ENCODE measurements around the gene EXT2. TPM values are rescaled to one million over a fixed set of nuclear protein-coding genes. Genes with fewer than 3 reads are reported as not detected.

The EXT2 gene
- total RNA-seq, 1 experiment from 2014 or later, result 42.9 TPM

GRCh38 chr11:44128729-44129128, 33.3 kb downstream of the EXT2 start:
- Histone ChIP-seq H3K4ac (ENCODE audit: low read depth, low read length) (no peak overlapping the region), H3K9me3 (ENCODE audit: control insufficient read depth, low read depth, low read length) (no peaks in the 10 kb centered on the region), H3K18ac (ENCODE audit: insufficient read length, low read depth, low read length) (no peak overlapping the region), H3K4me2 (ENCODE audit: insufficient read depth, insufficient read length, low read length) (no peak overlapping the region), H2AK5ac (ENCODE audit: insufficient read length, low read length) (no peak overlapping the region), H2BK15ac (ENCODE audit: low read depth, low read length) (no peak overlapping the region), H3T11ph (ENCODE audit: low read length) (no peak overlapping the region), H2AFZ (ENCODE audit: low read length) (no peak overlapping the region), H3K23ac (ENCODE audit: insufficient read length, low read depth, low read length) (no peak overlapping the region), H2BK12ac (ENCODE audit: insufficient read length, low read depth, low read length) (no peak overlapping the region), H3K4me1 (ENCODE audit: insufficient read depth, low read length) (no peaks in the 10 kb centered on the region), H3K27ac (ENCODE audit: insufficient read length, low read depth, low read length) (no peak overlapping the region), H3K79me2 (ENCODE audit: insufficient read depth, low read length) (no peaks in the 10 kb centered on the region), H2BK120ac (ENCODE audit: low read depth, low read length, poor library complexity, severe bottlenecking) (no peak overlapping the region), H3K14ac (ENCODE audit: insufficient read depth, low read length) (no peak overlapping the region), H2BK20ac (ENCODE audit: low read depth, low read length, poor library complexity, severe bottlenecking) (no peak overlapping the region), H3K27me3 (ENCODE audit: insufficient read depth, low read length) (no peaks in the 10 kb centered on the region), H4K91ac (ENCODE audit: insufficient read length, low read depth, low read length) (no peak overlapping the region), H2BK5ac (ENCODE audit: insufficient read length, low read length) (no peak overlapping the region), H3K56ac (ENCODE audit: insufficient read length, low read depth, low read length) (no peak overlapping the region), H3K79me1 (ENCODE audit: insufficient read depth, low read depth, low read length, poor library complexity, severe bottlenecking) (no peaks in the 10 kb centered on the region), H3K23me2 (ENCODE audit: insufficient read length, low read depth, low read length, poor library complexity, severe bottlenecking) (no peaks in the 10 kb centered on the region), H4K8ac (replicated peaks; ENCODE audit: insufficient read length, low read depth, low read length) (no peak overlapping the region), H4K20me1 (ENCODE audit: control insufficient read depth, insufficient read depth, insufficient read length) (no peaks in the 10 kb centered on the region), H4K5ac (ENCODE audit: insufficient read length, low read depth, low read length) (no peak overlapping the region), H3K9ac (ENCODE audit: extremely low read depth, insufficient read length, low read length) (no peak overlapping the region)
- no peaks in the 10 kb centered on the region for H3K27me3 Mint-ChIP-seq (ENCODE audit: low read depth)
- WGBS (ENCODE audit: extremely low coverage, insufficient read length, low lambda C conversion rate), result no CpG with 5 or more reads among the region's 3 CpGs
- no peak overlapping the region for H3K4me3 Mint-ChIP-seq
- no peak for TF ChIP-seq CTCF (conservative IDR thresholded peaks at IDR 0.05)
- H3K36me3 Mint-ChIP-seq (ENCODE audit: insufficient read depth in 1 of 3, low read depth in 3 of 3), result peaks cover 2 to 49% (median 20%) of the 10 kb centered on the region in 3 experiments; a peak in 5 of 7 replicates
- H3K4me1 Mint-ChIP-seq, result peaks cover 0 to 3% of the 10 kb centered on the region in 2 experiments; a peak in 2 of 4 replicates
- no peak overlapping the region for H3K27ac Mint-ChIP-seq
- no peaks in the 10 kb centered on the region for H3K9me3 Mint-ChIP-seq
- DNase-seq, result no peak
